NT2/D1 (cell line): ENCODE data around the gene POLR3K.
"Not testable (repeated sequence)": the region's sequence is repeated elsewhere in the genome, so short reads cannot be mapped to it uniquely, and the experiment has no call there.

ENCODE experiments used
- SUZ12 ChIP-seq: IDR thresholded peaks from 2 replicates; pipeline ENCODE4 v1.6.1; 2011; ENCODE audit not compliant: insufficient read length, insufficient read depth; ENCODE audit errors: extremely low read depth
- YY1 ChIP-seq: IDR thresholded peaks from 2 replicates; pipeline ENCODE4 v1.6.1; 2011; ENCODE audit not compliant: insufficient read length, insufficient read depth

DNA sequence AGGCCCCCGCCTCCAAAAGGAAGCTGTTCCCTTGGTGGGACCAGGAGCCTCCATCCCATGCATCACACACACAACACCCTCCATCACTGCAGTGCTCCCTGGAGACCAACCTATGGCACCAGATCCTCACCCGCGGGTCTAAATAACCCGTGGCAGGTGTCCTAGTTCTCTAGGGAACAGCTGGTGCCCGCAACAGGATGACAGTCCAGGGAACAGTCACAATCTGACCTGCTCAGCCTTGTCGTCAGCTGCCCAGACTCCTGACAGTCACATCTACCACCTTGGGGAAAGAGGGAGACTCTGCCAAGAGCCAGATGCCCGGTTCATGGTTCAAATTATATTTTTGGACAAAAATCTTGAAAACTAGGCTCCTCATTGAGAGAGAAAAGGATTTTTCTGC lies 22.8 kb downstream of the POLR3K start:
- TF ChIP-seq YY1, SUZ12: not testable (repeated sequence)
